ENCODE measurements around the gene DDRGK1.

- TF ChIP-seq ZNF274 (IDR thresholded peaks at IDR 0.05; ENCODE audit: low read depth, low read length), result no peak
- no peak for TF ChIP-seq YY1 (IDR thresholded peaks at IDR 0.05; ENCODE audit: insufficient read depth, insufficient read length)
- no peak for TF ChIP-seq SUZ12 (IDR thresholded peaks at IDR 0.05; ENCODE audit: extremely low read depth, insufficient read depth, insufficient read length)
These were observed 24.2 kb downstream of the DDRGK1 start for GRCh38 chr20:3180319-3180718.
